Body of pancreas (tissue), 4 donors: ENCODE data around the gene KLK5.

Experiments used
- CTCF ChIP-seq, 7 experiments: fragments of 450-650 bp in 4 of 7; fragments of 200-600 bp in 3 of 7; sonication (generic) in 3 of 7; IDR thresholded peaks; one replicate each; pipeline ENCODE4 v1.5.1; 2016 to 2019; ENCODE audit warnings: antibody characterized with exemption in 7 of 7
- POLR2A ChIP-seq, 3 donors: fragments of 450-650 bp; IDR thresholded peaks; one replicate each; pipeline ENCODE4 v1.6.1; 2016; ENCODE audit warnings: antibody characterized with exemption in 3 of 3, mild to moderate bottlenecking in 2 of 3

- TF ChIP-seq CTCF (IDR thresholded peaks at IDR 0.05) (no peak), POLR2A (IDR thresholded peaks at IDR 0.05) (no peak)
Observed at GRCh38 chr19:50912727-50913716, 39.8 kb downstream of the KLK5 start.
